Stimulated activated CD4-positive, alpha-beta T cell treated with anti-CD3 and anti-CD28 coated beads, Interleukin-12 subunit alpha, Interleukin-12 subunit beta, amount 100 ng/mL, for 4 hours (primary cell): ENCODE data around the gene ZNF532.

ENCODE experiments used
- DNase-seq: peaks from one replicate; pipeline ENCODE4 v3.0.0-alpha.2; 2020

ZNF532 gene

GRCh38 chr18:58870621-58871020, 5.9 kb downstream of the ZNF532 start:
- no peak for DNase-seq

DNA sequence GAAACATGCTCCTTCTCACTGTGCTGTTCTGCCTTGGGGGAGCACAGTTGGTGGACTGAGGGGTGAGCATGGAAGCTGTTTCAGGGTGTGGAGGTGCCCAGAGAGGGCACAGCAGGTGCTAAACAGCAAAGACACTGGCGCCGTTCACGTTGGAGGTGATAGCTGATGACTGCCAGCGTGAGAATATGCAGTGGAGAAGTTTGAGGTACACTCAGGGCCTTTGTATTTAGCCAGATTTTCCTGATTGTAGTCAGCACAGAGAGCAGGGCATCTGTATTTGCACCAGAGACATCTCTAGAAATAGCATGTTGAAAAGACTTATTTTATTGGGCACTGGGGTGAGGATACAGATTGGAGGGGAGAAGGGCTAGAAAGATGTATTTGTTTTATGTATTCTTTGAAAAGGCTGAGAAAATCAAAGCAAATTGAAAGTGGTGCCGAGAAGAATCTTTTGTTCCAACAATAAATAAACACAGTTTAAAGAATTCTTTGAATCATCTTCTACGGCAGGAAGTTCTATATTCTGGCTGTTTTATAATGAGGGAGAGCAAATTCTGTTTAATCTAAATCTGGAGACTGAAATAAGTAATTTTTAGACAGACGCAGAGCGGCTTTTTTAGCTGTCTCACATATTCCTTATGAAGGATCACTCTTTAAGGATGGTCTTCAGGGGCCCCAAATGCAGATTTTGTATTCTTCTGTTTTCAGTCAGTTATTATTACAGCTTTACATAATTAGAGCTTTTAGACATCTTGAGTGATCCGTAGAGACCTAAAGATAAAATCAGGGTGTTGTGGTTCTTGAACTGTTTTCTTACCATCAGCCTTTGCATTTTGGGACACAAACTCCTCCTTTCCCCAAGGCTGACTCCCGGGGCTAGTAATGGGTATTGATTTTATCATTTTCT, 7.1 kb downstream of the ZNF532 start:
- DNase-seq = no peak

- no peak for DNase-seq
Observed at GRCh38 chr18:58878640-58879039, 14.0 kb downstream of the ZNF532 start.

GRCh38 chr18:58881477-58881876, 16.8 kb downstream of the ZNF532 start:
- no peak for DNase-seq

DNA sequence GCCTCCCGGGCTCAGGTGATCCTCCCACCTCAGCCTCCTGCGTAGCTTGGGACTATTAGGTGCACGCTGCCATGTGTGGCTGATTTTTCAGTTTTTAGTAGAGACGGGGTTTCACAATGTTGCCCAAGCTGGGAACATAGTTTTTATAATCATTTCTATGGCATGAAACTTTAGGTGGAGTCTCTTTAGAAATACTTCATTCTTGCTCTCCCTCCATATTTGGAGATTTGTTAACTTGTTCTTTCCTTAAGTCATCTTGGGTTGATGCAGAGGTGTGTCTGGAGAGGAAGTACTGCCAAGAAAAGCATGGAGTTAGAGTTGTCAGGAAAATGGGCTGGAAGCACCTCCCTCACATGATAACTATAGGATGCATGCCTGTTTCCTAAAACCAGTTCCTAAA, 17.4 kb downstream of the ZNF532 start:
- DNase-seq = no peak

DNA sequence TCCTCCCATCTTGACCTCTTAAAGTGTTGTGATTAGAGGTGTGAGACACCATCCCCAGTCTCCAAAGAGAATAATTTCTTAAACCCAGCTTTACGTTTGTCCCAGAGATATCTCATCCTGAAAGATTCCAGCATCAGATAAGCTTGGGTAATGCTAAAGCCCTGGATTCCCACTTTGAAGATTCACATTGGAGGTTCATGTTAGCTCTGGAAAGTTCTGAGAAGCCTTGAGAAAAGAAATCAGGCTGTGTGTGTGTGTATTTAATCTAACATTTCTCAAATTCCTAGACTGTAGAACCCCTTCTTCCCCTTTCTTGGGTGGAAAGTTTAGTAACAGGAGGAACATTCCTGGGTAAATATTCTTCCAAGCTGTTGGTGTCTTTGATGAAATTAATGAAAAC, 18.0 kb downstream of the ZNF532 start:
- DNase-seq = no peak

- no peak for DNase-seq
Observed at GRCh38 chr18:58884680-58885079, 20.0 kb downstream of the ZNF532 start.

- no peak for DNase-seq
Observed at GRCh38 chr18:58886431-58886830, 21.8 kb downstream of the ZNF532 start.

DNA sequence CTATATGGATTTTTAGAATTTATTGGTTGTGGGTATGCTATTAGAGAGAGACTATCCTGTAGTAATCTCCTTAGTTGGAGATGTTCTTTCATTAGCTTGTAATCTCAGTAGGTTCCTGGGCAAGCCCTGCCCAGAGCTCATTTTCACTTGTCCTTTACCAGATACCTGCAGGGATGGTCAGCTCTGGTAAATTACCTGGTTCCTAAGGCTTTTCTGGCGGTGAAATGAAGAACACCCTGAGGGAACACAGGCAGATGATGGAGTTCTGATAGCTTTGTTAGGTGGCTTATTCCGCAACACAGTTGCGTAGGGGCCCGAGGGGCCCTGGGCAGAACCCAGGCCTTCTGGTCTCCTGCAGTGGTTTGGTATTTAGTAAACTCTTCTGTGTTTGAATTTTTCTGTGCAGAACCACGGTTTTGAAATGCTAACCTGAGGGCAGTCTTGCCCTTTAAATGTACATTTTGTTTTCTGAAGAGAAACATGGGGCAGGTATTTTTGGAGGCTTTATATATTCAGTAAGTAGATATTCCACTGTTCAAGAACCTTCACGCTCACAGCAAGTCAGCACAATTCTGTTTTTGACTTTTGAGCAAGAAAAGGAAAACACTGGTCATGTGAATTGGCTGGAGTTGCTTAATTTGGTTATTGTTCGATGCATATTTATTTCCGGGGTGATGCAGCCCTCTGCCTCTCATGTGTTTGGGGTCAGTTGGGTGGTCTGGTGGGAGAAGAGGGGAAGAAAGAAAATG, 22.4 kb downstream of the ZNF532 start:
- DNase-seq = no peak

DNA sequence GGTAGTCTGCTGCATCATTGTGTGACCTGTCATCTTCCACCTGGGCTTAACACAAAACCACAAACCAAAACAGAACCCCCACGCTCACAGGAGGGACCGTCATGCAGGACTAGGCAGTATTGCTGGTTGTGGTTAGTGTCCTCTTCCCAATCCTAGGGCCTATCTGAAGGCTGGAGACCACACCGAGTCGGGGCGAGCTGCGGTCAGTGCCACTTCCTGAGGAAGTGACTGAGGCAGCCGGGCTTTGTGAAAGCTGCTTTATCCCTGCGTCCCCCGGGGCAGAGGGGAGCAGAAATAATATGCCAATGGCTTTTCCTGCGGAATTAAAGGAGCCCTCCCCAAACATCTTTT, 22.9 kb downstream of the ZNF532 start:
- no peak for DNase-seq

DNA sequence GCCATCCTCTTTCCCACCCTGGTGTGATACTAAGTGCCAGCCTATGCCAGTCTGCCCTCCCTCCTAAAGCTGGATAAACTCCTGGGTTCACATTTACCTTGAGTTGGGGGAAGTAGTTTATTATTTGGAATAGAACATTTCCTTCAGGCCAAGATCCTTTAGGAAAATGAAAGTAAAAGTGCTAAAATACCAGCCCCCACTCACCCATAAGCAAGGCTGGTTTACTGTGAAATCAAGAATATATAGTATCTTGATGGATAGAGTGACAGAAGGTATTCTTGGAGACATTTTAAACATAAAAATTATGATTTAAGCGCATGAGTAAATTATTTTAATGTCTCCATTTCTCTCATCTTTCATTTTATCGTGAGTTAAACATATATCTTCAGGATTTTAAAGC, 27.1 kb downstream of the ZNF532 start:
- no peak for DNase-seq

DNA sequence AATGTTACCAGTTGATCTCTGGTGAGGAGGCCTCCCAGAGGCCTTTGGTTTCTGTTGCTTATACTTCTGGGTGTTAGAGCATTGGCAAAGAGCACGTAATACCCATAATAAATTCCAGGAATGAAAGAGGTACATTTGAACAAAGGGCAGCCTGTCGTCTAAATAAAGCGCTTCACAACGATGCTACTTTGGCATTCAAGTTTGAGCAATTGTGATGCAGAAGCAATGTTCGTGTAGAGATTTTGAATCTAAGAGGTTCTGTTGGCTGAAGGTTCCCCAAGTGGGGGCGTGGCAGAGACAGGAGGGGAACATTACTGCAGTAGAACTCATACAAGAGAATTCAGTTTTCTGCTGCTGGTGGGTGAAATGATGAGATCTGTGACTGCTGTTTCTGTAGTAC, 27.8 kb downstream of the ZNF532 start:
- no peak for DNase-seq

DNA sequence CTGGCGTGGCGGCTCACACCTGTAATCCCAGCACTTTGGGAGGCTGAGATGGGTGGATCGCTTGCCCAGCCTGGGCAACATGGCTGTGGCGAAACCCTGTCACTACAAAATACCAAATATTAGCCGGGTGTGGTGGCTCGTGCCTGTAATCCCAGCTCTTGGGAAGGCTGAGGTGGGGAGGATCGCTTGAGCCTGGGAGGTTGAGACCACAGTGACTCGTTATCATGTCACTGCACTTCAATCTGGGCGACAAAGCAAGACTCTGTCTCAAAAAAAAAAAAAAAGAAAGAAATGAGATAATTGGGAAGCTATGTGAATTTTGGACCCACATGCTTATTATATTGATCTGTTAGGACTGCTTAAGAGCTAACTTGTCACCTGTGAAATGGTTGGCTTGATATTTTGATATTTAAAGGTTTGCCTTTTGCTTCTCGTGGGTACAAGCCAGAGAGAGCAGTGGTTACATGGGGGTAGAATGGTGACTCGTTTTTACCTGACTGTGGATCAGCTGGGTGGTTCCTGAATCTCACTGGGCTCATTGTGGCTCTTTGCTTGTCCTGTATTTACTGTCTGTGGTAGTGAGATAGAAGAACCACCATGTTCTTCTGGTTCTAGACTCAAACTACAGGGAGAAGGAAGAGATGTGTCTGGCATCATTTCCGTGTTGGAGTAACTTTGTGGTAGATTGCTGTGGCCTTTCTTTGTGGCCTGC, 28.9 kb downstream of the ZNF532 start:
- no peak for DNase-seq

- DNase-seq = no peak
Observed at GRCh38 chr18:58894930-58895329, 30.3 kb downstream of the ZNF532 start.

DNA sequence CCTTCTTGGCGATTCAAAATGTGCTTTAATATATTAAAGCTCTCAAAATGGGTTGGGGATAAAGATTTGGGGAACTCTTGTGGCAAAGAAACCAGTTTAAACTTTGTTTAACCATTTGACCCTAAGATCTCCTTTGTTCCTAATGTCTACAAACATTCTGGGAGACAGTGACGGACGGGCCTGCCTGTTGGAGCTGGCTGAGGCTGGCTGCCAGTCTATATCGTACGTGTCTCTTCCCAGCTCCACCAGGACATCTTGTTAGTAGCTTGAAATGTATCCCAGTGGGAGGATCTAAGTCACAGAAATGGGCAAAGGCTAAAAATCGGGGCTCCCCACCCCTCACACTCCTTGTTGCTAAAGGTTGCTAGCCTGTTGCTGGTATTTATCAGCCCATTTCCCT, 30.7 kb downstream of the ZNF532 start:
- no peak for DNase-seq

GRCh38 chr18:58896268-58896667, 31.6 kb downstream of the ZNF532 start:
- no peak for DNase-seq

GRCh38 chr18:58896734-58897508, 32.2 kb downstream of the ZNF532 start:
- no peak for DNase-seq

GRCh38 chr18:58898010-58898799, 33.5 kb downstream of the ZNF532 start:
- DNase-seq = no peak

GRCh38 chr18:58900015-58900649, 35.5 kb downstream of the ZNF532 start:
- no peak for DNase-seq

- no peak for DNase-seq
Observed at GRCh38 chr18:58901143-58901542, 36.5 kb downstream of the ZNF532 start.

DNA sequence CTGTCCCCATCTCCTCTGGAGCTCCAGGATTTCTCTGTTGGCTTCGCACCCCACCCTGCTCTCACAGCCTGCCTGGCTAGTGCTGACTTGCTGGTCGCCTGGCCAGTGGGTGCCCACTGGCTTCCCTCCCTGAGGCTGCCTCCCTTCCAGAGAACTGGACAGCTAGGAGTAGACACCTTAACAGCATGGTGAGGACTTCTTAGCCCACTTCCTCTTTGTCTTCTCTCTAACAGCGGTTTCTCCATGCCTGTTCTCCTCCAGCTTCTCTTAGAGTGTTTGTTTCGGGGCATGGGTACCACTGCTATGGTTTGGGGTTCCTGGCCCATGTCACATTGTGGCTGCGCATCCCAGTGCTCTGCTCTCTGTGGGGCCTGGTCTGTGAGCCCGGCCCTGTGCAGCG, 37.1 kb downstream of the ZNF532 start:
- no peak for DNase-seq

- DNase-seq = no peak
Observed at GRCh38 chr18:58902961-58903360, 38.3 kb downstream of the ZNF532 start.
